Hematopoietic multipotent progenitor cell treated with erythropoietin and hydrocortisone succinate and interleukin-3 and kit ligand, for 15 days (in vitro differentiated cells): Measurements from ENCODE around the gene SIX5.

Experiments
- DNase-seq: peaks from one replicate; pipeline ENCODE4 v3.0.0-alpha.2; 2015; ENCODE audit warnings: low spot score

SIX5 gene

GRCh38 chr19:45773384-45773783, 4.3 kb upstream of the SIX5 start:
- DNase-seq: no peak

GRCh38 chr19:45772912-45773311, 3.9 kb upstream of the SIX5 start:
- DNase-seq: no peak

DNA sequence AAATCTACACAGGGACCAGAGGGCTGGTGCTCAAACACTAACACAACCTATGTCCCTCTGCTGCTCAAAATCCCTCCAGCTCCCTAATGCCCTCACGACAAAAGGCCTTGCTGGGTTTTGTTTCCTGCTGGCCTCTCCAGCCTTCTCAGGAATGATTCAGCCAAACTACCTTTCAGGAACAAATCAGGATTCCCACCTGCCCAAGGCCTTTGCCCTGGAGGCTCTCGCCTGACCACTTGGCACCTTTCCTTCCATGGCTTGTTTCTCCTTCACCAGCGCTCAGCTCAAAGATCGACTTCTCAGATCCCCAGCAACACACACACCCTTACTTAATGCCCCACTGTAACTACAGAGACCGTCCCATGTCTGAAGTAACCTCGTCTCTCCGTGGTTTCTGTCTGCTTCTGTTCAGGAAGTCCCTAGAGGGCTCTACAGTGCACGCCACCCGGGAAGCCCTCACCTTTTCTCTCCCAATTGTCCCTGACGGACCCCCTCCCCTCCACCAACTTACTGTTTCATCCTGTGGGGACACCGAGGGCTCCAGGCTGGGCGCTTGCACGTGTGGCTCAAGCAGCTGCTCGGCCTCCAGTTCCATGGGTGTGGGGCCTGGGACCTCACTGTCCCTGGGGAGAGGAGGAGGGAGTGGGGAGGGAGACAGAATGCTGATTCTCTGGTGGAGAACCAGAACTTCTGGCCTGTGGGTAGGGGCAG, 3.2 kb upstream of the SIX5 start:
- no peak for DNase-seq

DNA sequence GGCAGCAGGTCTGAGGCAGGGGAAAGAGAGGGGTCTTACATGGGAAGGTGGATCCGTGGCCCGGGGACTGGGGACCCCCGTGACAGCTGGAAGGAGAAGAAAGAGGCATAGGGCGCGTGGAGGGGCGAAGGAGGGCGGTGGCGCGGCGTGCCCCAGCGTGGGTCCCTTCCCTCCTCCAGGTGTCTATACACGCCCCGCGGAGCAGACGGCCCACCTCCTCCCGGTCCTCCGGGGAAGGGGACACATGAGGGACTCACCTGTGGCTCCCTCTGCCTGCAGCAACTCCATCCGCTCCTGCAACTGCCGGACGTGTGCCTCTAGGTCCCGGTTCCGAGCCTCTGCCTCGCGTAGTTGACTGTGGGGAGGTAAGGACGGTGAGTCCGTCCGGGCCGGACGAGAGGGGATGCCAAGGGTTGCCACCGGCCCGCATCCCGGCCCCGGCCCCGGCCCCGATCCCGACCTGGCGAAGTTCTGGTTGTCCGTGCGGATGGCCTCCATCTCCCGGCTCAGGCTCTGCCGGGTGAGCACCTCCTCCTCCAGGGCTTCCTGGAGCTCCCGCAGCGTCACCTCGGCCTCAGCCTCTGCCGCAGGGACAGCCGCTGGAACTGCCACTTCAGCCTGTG, 2.4 kb upstream of the SIX5 start:
- DNase-seq: no peak

- DNase-seq: peak; percentile 96
Measured at GRCh38 chr19:45770192-45771101, 1.4 kb upstream of the SIX5 start.

- peak; percentile 61 for DNase-seq
Measured at GRCh38 chr19:45769821-45770191, 754 bp upstream of the SIX5 start.

GRCh38 chr19:45768655-45768983, 433 bp downstream of the SIX5 start:
- DNase-seq: no peak

- DNase-seq: no peak
Measured at GRCh38 chr19:45767881-45768654, 984 bp downstream of the SIX5 start.

DNA sequence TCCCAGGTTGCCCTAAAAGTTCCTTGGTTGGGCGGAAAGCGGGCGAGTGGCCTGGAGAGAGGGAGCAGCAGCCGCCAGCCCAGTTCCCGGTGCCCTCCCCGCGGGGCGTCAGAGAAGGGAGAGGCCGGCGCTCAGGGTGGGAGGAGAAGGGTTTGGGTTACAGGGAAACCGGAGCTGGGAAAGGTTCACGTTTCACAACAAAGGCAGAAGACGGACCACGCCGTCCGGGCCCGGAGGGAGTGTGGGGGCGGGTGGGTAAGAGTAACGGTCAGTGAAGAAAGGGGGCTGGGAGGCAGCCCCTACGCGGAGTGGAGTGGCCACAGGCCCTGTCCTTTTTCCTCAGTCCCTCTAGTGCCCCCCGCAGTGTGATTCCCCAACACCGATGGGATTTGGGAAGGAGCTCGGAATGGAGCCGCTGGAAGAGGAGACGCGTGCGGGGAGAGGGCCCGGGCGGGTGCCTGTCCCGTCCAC, 1.6 kb downstream of the SIX5 start:
- DNase-seq: no peak

GRCh38 chr19:45766869-45767346, 2.1 kb downstream of the SIX5 start:
- no peak for DNase-seq

- DNase-seq: no peak
Measured at GRCh38 chr19:45766296-45766868, 2.7 kb downstream of the SIX5 start.

- DNase-seq: no peak
Measured at GRCh38 chr19:45765702-45766295, 3.3 kb downstream of the SIX5 start.

DNA sequence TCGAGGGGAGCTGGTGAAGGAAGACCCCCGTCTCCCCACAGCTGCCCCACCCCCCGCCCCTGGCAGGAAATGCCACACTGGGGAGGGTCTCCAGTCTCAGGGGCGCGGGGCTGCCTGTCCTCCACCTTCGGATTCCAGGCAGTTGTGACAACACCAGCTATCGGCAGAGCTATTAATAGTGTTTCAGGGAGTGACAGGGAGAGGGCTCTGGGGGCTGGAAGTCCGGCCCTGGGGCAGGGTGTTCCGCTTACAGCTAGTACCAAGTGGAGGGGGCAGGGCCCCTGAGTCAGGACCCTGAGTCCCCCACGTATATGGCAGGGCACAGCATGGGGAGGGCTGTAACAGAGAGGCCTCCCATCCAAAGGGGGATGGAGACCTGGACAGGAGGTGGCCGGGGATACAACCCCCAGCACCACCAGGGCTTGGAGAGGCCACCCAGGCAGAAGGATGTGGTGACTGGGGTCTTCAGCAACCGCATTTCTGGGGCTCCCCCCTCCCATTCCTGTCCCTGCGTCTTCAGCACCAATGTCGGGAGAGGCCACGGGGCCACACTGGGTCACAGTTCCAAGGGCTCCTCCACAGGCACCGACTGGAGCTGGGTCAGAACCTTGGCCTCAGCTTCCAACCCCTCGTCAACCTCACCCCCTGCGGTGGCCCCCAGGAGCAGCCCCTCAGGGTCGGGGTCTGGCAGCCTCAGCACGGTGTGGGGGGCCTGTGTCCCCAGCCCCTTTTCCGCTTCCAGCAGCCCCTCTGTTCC, 3.9 kb downstream of the SIX5 start:
- no peak for DNase-seq

GRCh38 chr19:45764475-45764874, 4.6 kb downstream of the SIX5 start:
- no peak for DNase-seq

DNA sequence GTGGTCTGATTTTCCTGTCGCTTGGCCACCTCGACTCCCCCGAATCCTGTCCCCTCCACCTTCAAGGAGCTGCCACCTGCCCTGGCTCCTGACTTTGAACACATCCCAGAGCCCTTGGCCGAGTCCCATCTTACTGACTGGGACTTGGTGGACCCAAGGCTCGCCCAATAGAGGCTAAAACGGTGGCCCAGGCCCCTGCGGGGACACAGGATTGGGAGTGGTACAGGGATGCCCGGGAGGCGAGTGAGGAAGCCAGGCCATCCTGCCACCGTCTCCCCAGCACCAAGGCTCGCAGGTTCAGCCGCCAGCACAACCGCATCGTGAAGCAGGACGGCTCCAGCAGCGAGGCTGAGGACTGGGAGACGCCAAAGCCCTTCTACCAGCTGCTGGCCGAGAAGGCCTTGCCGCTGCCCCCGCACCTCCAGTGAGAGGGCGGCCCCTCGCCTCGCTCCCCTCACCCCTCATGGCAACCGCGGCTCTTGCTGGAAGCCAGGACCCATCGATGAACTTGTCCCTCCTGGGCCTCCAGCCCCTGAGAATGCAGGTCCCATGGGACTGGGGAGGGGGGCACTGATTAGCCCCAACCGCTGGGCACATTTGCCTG, 5.3 kb downstream of the SIX5 start:
- DNase-seq: no peak

- no peak for DNase-seq
Measured at GRCh38 chr19:45762870-45763631, 6.0 kb downstream of the SIX5 start.

- DNase-seq: no peak
Measured at GRCh38 chr19:45761714-45762113, 7.3 kb downstream of the SIX5 start.

DNA sequence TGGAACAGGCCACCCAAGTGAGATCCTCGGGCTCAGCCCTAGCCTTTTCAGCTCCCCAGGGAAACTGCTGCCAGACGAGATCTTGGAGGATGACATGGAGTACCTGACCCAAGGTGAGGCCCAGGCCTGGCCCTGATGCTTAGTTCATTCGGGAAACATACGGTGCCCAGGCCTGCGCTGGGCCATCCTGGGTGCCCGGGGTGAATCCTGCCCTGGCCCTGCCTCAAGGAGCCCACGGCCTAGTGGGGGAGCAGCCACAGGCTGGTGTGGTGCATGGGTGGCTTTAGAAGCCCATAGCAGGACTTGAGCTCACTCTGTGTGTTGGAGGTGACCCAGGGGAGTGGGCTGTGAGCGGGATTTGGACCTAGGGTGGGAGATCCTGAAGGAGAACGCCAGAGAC, 10.1 kb downstream of the SIX5 start:
- DNase-seq: no peak

GRCh38 chr19:45757695-45758094, 11.4 kb downstream of the SIX5 start:
- no peak for DNase-seq
